ENCODE results near the gene COL6A3.
"Not testable (repeated sequence)": the region's sequence is repeated elsewhere in the genome, so short reads cannot be mapped to it uniquely, and the experiment has no call there.

Gene COL6A3

GRCh38 chr2:237412646-237412987, 1.3 kb downstream of the COL6A3 start:
- no peak for DNase-seq (ENCODE audit: low read depth)

DNA sequence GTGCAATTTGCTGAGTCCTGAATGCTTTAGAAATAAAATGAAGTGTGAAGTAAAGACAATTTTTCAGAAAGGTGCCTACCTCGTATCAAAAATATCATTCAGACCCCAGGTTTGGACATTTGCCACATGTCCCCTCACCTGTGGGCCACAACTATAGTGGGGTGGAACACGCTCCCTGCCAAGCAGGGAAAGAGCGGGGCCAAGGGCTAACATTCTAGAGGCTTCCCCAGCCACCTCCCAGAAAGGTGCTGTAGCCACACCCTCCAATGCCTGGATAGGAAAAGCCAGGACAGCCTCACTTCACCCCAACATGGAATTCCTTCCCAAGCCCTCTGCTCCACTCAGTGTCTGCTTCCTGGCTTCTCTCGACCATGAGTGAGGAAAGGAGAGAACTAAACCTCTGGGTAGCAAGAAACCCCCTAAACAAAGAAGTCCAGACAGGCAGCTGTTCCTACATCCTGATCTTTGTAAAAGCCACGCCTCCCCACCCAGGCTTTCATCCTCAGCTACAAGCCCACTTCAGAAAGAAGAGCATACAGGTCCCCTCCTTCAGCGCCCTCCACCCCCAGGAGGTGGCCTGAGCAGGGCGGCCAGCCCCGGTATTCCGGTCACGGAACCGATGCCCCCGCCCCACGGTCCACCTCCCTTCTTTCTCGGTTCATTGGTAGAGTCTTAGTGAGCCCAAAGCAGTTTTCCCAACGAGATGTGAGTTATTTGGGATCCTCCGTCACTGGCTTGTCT, 2.1 kb downstream of the COL6A3 start:
- DNase-seq (ENCODE audit: low read depth) = no peak

DNA sequence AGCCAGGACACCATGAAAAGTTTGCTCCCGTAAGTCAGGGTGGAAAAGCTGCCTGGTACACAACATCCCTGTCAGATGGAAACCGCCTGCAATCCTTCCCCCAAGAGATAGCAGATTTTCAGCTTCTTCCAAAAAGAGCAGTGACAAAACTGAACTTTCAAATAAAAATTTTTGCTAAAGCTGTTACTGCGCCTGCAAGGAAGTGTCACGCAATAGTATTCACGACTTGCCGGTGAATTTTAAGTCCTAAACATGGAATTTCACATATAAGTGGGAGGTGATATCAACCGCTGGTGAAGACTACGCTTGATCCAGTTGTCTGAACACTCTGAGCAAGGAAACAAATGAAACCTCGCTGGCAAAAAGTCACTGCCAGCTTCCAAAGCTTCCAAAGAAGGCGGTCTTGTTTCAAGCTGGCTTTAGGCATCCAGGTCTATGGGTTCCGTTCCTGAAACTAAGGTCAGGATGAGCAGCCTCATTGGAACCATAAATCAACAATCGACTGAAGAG, 2.8 kb downstream of the COL6A3 start:
- no peak for DNase-seq (ENCODE audit: low read depth)

- DNase-seq (ENCODE audit: low read depth) = not testable (repeated sequence)
Measured at GRCh38 chr2:237409263-237409662, 4.7 kb downstream of the COL6A3 start.

- peak; percentile 83 for DNase-seq (ENCODE audit: low read depth)
Measured at GRCh38 chr2:237408335-237409000, 5.5 kb downstream of the COL6A3 start.

DNA sequence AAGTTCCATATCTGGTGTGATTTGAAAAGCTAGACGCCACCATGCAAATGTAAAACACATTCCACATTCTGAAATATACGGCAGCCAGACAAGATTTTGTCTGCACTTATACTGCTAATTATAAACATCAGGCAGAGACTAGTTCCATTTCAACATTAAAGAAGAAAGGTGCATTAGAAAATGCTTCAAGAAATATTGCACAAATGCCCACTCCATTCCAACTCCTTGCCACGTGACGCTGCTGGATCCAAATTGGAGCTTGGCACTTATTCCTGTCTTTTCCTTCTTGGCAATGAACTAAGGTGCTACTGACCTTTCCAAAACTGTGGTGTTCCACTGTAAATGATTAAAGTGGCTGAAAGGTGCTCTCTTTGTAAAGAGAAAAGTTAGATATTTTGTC, 6.3 kb downstream of the COL6A3 start:
- no peak for DNase-seq (ENCODE audit: low read depth)

- DNase-seq (ENCODE audit: low read depth) = no peak
Measured at GRCh38 chr2:237406371-237406895, 7.5 kb downstream of the COL6A3 start.

GRCh38 chr2:237405605-237406004, 8.4 kb downstream of the COL6A3 start:
- DNase-seq (ENCODE audit: low read depth) = no peak

DNA sequence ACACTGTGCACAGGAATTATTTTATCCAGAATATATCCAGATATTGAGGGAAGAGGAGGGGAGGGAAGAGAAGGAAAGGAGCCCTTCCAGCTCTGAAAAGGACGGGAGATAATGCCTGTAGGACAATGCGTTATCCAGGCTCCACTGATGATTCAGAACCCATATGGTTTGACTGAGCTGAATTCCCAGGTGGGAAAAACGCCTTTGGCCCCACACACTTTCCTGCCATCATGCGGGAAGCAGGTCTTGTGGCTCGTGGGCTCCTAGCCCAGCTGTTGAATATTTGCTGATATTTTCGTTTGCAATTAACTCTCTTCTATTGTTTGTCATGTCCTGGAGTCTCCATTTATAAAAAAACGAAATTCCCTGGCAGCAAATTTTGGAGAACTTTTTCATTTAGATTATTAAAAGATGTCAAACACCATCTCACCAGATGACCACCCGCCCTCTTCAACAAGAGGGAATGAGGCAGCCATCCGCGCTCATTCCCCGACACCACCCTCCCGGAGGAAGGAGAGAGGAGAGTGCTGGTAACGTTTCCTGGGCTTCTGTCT, 8.9 kb downstream of the COL6A3 start:
- peak; percentile 63 for DNase-seq (ENCODE audit: low read depth)

- no peak for DNase-seq (ENCODE audit: low read depth)
Measured at GRCh38 chr2:237404413-237404812, 9.6 kb downstream of the COL6A3 start.

DNA sequence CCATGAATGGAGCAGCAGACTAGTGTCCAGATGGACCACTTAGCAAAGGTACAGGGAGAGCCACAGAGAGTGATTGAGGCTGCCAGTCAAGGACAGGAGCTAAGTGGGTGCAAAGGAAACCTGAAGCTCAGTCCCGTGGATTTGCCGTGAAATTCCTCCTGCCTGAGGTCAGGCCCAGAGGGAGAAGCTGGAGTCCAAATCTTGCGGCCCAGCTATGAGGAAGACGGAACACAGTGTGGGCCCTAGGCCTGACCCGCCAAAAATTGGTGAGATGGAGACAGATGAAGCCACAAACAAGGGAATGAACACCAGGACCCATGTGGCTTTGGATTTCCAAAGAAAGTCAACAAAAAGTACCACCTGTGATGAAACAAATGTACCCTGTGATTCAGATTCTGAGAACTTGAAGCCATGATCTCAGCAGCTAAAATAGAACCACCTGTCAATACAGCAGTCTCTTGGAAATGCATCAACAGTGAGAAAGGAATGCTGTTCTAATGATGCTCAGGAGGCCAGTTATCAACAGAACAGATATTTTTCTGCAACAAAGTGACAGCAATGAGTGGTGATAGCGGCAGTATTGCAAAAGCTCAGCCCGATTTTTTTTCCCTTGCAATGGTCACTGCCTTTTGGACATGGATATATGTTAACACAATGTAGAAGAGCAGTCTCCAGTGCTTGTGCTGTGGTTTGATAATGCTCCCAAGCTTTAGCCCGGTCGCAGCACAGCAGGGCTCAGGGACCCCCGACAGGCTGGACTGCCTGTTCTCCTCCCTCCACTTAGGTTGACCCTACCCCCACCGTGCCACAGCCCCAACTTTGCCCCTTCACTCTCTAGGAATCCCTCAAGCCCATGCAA, 10.7 kb downstream of the COL6A3 start:
- no peak for DNase-seq (ENCODE audit: low read depth)

DNA sequence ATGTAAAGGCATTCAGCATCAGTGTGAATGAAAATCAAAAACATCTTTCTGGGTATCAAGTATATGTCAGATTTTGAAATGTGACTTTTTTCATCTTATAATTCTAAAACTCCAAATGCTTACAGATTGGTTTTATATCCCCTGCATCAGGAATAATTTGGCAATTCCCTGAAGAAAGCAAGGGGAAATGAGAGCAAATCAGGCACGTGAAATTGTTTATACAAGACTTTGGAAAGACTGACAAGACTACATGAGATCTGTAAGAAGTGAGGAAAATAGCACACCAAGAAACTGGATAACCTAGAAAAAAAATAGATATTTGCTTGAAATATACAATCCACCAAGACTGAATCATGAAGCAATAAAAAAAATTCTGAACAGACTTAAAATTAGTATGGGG, 13.8 kb downstream of the COL6A3 start:
- no peak for DNase-seq (ENCODE audit: low read depth)

GRCh38 chr2:237397072-237397471, 16.9 kb downstream of the COL6A3 start:
- no peak for DNase-seq (ENCODE audit: low read depth)

- no peak for DNase-seq (ENCODE audit: low read depth)
Measured at GRCh38 chr2:237393523-237393922, 20.4 kb downstream of the COL6A3 start.

DNA sequence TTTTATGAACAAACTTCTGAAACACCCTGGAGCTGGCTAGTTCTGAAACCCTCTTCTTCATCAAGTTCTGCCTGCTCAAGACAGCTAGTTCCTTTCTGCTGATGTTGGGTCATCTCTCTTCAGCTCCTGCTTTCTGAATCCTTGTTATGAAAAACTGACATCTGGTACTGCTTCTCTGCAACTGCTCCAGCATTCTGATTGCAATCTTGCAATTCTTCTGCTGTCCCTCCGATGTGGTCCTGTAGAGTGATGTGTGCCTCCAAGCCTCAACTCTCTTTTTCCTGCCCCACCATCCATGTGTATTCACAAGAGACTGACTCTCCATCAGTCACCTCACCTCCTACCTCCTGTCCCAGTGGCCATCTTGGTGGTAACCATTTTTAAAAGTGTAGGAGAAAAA, 21.8 kb downstream of the COL6A3 start:
- no peak for DNase-seq (ENCODE audit: low read depth)

- DNase-seq (ENCODE audit: low read depth) = no peak
Measured at GRCh38 chr2:237391140-237391539, 22.8 kb downstream of the COL6A3 start.

DNA sequence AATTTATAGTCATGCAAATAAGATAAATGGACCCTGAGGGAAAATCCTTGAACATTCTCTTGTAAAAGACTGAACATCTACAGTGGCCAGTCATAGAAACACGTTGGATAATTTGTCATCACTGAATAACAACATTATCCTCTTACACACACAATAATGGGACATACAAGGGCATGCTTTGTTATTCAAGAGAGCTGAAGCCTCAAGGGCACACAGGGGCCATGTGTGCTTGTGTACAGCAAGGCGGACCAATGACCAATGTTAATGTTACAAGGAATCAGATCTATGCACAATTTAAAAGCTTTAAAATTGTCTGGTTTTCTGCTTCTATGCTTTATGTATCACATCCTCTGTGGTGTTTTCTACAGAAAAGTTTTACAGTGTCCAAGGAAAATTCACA, 23.7 kb downstream of the COL6A3 start:
- no peak for DNase-seq (ENCODE audit: low read depth)

GRCh38 chr2:237389831-237390230, 24.1 kb downstream of the COL6A3 start:
- DNase-seq (ENCODE audit: low read depth) = no peak

DNA sequence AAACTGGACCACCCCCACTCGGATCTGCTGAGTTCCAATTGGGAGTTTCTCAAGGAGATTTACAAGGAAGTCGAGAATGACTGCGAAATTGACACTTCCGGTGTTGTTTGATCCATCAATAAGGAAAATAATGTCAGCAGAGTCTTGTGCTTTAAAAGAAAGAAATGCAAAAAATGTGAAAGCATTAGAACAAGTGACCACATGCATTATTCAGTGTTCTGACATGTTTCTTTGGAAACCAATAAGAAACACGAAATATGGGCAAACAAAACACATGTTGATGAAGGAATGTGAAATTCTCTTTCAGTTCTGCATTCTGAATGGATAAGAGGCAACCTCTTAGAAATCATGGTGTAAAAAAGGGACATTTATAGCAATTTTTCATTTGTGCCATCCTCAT, 25.9 kb downstream of the COL6A3 start:
- no peak for DNase-seq (ENCODE audit: low read depth)

DNA sequence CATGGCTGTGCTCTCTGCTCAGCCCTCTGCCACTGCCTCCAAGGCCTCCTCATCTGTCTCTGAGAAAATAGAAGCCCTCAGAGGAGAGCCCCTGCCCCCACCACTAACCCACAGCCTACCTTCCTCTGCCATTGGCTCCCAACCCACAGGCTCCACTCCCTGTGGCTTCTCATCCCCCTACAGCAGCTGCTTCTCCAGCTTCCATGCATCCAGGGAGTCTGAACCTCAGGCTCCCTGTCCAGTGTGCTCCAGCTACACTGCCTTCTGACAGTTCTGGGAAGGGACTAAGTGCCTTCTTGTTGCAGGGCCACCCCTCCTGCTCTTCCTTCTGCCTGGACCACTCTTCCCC, 29.3 kb downstream of the COL6A3 start:
- DNase-seq (ENCODE audit: low read depth) = no peak

DNA sequence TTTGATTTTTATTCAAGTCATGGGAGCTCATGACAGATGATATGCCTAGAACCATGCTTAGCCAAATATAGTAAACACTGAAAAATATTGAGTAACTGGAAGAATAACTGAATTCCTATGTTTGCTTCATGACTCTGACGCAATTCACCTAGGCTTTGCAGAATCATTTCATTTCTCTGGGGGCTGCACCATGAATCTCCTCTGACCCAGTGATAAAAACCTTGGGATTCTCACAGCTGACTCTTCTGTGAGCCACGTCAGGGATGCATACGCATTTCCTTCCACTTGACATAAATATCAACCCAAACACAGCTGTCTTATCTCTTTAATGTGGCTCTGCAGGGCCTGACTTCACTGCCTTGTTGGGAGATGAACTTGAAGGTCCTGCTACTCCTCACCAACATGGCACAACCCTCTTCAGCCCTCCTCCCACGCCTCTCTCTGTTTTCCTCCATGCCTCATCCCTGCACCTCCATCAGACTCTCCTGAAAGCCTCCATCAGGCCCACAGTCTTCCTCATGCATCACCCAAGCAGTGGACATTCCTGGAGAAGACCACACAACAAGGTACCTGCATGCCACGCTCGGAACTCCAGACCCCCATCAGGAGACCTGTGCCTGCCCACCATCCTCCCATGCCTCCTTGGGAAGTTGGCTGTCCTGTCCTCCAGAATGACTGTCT, 29.8 kb downstream of the COL6A3 start:
- DNase-seq (ENCODE audit: low read depth) = peak; percentile 69

- no peak for DNase-seq (ENCODE audit: low read depth)
Measured at GRCh38 chr2:237380768-237381167, 33.2 kb downstream of the COL6A3 start.

Data from stromal cell of bone marrow (primary cell).